ENCODE data around the gene MPPED2. TPM values are rescaled to one million over a fixed set of nuclear protein-coding genes. Genes with fewer than 3 reads are reported as not detected.
A peak's percentile ranks its signal among the peaks of the same experiment; 100 is the strongest.

MPPED2 gene
- total RNA-seq, 1 donor from 2014 or later, result 25.9 TPM

DNA sequence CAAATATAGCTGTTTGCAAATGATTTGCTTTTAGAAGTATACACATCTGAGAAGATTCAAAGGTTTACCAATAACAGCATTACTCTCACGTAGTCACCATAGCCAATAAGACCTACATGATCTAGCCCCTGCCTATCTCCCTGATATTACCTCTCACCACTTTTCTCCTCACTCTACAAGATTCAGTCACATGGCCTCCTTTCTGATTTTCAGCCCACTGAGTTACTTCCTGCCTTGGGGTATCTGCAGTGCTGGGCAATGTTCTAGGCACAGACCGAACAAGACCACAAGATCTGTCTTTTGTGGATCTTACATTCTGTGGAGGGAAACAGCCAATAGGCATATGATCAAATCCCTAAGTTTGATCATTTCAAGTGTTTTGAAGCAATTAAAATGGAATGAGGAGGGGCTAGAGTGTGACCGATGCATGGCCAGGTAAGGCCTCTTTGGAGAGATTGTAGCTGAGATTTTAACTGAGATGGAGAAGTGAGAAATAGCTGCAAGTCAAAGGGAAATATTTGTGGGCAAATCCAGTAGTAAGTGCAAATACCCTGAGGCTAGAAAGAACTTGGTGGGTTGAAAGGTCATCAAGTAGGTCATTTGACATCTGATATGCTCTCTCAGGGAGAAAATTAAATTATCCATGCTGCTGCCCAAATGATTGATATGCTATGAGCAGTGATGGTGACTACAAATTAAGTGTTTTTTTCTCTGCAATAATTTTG lies 220.2 kb downstream of the MPPED2 start:
- DNase-seq (ENCODE audit: low spot score, unreplicated experiment), result no peak
- Mint-ChIP-seq H3K4me3 (ENCODE audit: low read depth) (no peak overlapping the region), H3K27me3 (no peaks in the 10 kb centered on the region), H3K4me1 (ENCODE audit: low read depth) (peaks cover 22% of the 10 kb centered on the region), H3K36me3 (ENCODE audit: insufficient read depth) (no peaks in the 10 kb centered on the region), H3K27ac (no peak overlapping the region), H3K9me3 (ENCODE audit: low read depth) (peaks cover 11% of the 10 kb centered on the region)
- TF ChIP-seq, protein P1, sequence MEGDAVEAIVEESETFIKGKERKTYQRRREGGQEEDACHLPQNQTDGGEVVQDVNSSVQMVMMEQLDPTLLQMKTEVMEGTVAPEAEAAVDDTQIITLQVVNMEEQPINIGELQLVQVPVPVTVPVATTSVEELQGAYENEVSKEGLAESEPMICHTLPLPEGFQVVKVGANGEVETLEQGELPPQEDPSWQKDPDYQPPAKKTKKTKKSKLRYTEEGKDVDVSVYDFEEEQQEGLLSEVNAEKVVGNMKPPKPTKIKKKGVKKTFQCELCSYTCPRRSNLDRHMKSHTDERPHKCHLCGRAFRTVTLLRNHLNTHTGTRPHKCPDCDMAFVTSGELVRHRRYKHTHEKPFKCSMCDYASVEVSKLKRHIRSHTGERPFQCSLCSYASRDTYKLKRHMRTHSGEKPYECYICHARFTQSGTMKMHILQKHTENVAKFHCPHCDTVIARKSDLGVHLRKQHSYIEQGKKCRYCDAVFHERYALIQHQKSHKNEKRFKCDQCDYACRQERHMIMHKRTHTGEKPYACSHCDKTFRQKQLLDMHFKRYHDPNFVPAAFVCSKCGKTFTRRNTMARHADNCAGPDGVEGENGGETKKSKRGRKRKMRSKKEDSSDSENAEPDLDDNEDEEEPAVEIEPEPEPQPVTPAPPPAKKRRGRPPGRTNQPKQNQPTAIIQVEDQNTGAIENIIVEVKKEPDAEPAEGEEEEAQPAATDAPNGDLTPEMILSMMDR (IDR thresholded peaks at IDR 0.05; ENCODE audit: unreplicated experiment), result no peak

DNA sequence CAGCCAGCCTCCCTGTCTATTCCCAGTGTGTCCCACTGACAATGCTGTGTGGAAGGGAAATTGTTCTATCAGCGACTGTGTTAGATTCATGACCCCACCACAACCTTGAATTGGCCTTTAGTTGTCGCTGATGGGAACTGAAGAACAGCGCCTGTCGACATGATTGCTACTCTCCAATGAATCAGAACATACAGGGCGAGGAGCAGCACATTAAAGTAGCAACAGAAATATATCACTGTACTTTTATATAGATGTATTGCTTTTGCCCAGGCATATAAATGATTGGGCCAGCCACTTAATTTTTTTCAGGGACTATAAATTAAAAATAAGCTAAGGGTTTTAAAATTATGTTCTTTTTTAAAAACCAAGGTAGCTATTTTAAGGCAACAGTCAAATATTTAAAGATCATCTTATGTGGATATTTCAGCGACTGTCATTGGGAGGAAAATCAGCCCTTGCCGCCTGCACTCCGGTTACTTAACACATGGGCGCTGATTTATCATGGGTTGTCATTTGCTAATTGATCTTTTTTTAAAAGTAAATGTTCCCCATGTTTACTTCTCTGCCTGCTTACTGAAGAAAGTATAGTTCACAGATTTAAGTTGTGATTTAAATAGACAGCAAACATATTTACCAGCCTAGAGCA lies 221.2 kb downstream of the MPPED2 start:
- H3K27ac Mint-ChIP-seq, result peak overlapping the region; percentile 82
- no peak overlapping the region for H3K4me3 Mint-ChIP-seq (ENCODE audit: low read depth)
- H3K27me3 Mint-ChIP-seq, result no peaks in the 10 kb centered on the region
- TF ChIP-seq, protein P1 (IDR thresholded peaks at IDR 0.05; ENCODE audit: unreplicated experiment), result no peak
- H3K4me1 Mint-ChIP-seq (ENCODE audit: low read depth), result peaks cover 22% of the 10 kb centered on the region
- peaks cover 11% of the 10 kb centered on the region for H3K9me3 Mint-ChIP-seq (ENCODE audit: low read depth)
- no peaks in the 10 kb centered on the region for H3K36me3 Mint-ChIP-seq (ENCODE audit: insufficient read depth)
- no peak for DNase-seq (ENCODE audit: low spot score, unreplicated experiment)

DNA sequence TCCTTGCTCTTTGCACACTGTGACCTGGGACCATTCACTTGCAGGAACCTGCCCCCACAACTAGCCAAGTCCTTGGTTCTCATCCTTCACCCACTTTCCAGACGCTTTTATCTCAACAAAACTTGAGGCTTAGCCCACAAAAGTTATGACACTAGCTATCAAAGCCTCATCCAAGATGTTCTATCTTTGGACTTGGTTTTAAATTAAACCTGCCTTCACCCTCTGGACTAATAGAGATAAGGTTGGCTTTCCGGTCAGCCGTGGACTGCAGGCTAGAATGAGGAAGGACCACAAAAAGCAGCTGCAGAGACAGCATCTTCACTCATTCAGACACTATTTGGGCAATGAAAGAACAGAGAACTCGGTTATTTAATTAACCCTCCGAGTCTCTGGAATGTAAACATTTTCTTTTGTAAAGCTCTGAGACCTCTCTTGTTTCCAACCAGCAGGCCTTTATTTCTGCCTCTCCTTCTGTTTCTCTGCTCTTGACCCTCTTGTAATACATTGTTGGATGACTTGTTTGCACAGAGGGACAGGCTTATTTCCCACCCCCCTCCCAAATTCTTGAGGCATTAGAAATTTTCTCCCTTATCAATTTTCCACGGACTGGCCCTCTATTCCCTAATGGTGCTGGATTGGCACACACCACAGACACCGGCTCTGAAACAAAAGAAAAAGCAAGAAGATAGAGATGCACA lies 221.9 kb downstream of the MPPED2 start:
- no peak for DNase-seq (ENCODE audit: low spot score, unreplicated experiment)
- peak overlapping the region; percentile 15 for H3K4me3 Mint-ChIP-seq (ENCODE audit: low read depth)
- H3K36me3 Mint-ChIP-seq (ENCODE audit: insufficient read depth), result no peaks in the 10 kb centered on the region
- H3K9me3 Mint-ChIP-seq (ENCODE audit: low read depth), result peaks cover 10% of the 10 kb centered on the region
- H3K27me3 Mint-ChIP-seq, result no peaks in the 10 kb centered on the region
- H3K4me1 Mint-ChIP-seq (ENCODE audit: low read depth), result peaks cover 22% of the 10 kb centered on the region
- H3K27ac Mint-ChIP-seq, result peak overlapping the region; percentile 82
- TF ChIP-seq, protein P1 (IDR thresholded peaks at IDR 0.05; ENCODE audit: unreplicated experiment), result no peak

DNA sequence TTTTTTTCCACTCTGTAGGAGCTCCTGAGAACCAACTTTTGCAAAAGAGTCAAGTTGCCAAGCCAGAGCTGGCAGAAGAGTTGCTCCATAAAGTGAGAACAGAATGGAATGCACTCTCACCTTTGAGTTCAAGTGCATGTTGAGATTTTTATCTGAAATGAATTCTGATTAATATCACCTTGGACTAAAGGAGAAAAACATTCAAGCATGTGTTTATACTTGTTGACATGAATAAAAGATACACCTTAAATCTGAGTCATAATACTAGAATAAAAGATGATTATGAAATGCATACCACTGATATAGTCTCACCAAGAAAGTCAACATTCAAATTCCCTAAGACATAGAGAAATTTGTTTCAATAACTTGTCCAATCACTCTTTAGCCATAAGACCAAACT lies 225.4 kb downstream of the MPPED2 start:
- TF ChIP-seq, protein P1 (IDR thresholded peaks at IDR 0.05; ENCODE audit: unreplicated experiment), result no peak
- Mint-ChIP-seq H3K27ac (no peak overlapping the region), H3K4me3 (ENCODE audit: low read depth) (no peak overlapping the region), H3K27me3 (peaks cover 2% of the 10 kb centered on the region), H3K9me3 (ENCODE audit: low read depth) (peaks cover 11% of the 10 kb centered on the region), H3K36me3 (ENCODE audit: insufficient read depth) (no peaks in the 10 kb centered on the region), H3K4me1 (ENCODE audit: low read depth) (peaks cover 27% of the 10 kb centered on the region)
- no peak for DNase-seq (ENCODE audit: low spot score, unreplicated experiment)
